H4 (cell line): Measurements from ENCODE around the gene THEM4. TPM values are rescaled to one million over a fixed set of nuclear protein-coding genes. Genes with fewer than 3 reads are reported as not detected.

Source experiments
- DNase-seq: peaks from one replicate; pipeline ENCODE4 v3.0.0-alpha.2; 2015; ENCODE audit warnings: low spot score
- total RNA-seq: library from RNA; depleted of rRNA; stranded (reverse); fragments of >200 nt; shearing (Covaris generic); gene quantifications from 2 replicates; pipeline ENCODE4 v1.2.3, GENCODE V29; 2014; rRNA removed

THEM4 gene
- total RNA-seq, 1 experiment from 2014 or later = 11.3 TPM

- no peak for DNase-seq
Observed at GRCh38 chr1:151838222-151839081, 70.9 kb downstream of the THEM4 start.

- DNase-seq = no peak
Observed at GRCh38 chr1:151837884-151838221, 71.5 kb downstream of the THEM4 start.

DNA sequence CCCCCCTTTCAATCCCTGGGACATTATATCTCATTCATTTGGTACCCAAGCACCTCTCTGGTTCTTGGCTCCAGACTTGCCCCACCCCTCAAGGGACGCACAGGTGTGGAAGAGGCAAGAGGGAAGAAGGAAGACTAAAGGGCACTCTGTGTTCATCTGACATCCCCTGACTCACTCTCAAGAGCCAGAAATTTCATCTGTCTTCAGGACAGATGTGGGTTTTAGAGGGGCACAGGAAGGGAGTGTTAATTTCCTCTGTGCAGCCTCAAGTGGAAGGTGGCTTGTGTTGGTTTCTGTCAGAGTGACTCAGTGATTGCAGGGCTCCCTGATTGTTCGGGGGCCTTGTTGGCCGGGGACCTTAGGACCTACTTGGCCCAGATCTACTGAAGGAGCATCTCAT, 72.1 kb downstream of the THEM4 start:
- DNase-seq = no peak

DNA sequence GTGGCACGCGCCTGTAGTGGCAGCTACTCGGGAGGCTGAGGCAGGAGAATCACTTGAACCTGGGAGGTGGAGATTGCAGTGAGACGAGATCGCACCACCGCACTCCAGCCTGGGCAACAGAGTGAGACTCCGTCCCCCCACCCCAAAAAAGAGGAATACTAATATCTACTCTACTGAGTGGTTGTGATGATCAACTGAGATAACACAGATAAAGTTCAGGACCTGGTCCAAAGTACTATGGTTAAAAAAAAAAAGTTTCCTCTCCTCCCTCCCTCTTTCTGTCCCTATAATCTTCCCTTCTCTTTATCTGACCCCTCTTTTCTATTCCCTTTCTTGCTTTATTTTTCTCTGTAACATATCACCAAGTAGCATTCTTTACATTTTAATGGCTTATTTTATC, 73.7 kb downstream of the THEM4 start:
- DNase-seq = no peak

GRCh38 chr1:151834239-151834638, 75.1 kb downstream of the THEM4 start:
- DNase-seq = no peak

- DNase-seq = no peak
Observed at GRCh38 chr1:151833172-151833900, 76.0 kb downstream of the THEM4 start.

DNA sequence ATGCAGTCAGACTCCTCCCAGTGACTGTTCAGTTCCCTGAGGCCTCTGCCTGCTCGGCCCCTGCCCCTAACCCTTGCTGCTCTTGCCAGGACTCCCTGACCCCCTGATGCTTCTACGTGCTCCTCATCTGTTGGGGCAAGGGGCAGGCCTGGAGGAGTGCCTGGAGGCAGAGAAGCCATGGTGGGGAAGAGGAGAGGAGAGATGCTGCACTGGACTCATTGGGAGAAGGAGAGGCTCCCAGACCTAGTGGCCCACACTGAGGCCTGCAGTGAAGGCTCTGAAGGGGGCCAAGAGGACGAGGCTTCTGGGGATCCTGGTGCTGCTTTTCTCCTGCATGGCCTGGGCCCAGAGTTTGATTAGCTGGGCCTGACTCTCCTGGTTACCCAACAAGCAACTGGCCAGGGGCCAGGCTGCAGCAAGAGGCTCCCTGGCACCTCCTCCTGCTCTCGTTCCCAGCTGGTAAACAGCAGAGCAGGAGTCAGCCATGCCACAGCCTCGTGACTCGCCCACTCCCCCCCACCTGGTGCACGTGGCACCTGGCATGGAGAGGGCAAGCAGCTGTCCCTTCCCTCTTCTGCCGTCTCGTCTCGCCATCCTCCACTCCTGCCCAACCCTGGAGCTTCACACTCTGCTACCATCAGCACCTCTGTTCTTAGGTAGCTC, 76.9 kb downstream of the THEM4 start:
- peak; percentile 81 for DNase-seq

DNA sequence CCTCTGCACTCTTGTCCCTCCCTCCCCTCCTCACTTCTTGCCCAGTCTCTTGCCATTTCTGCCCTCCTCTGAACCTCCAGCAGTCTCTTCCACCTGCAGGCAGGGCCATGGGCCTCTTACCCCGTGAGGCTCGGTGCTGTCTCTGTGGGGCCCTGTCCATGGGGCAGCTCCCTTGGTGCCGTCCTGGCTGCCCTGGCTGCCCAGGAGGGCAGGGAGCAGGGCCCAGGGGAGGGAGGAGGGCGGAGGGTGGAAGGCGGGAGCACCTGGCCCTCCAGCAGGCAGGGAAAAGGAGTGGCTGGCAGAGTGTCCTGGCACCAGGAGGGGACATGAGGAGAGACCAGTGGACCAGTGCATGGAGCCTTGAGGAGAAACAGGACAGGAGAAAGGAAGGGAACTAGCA, 77.7 kb downstream of the THEM4 start, which contains the start of gene RORC:
Gene RORC, minus strand, starts transcription at position 198 of the 400 bp plus-strand sequence. Its CDS starts 38 bp downstream, at position 160.
- no peak for DNase-seq

DNA sequence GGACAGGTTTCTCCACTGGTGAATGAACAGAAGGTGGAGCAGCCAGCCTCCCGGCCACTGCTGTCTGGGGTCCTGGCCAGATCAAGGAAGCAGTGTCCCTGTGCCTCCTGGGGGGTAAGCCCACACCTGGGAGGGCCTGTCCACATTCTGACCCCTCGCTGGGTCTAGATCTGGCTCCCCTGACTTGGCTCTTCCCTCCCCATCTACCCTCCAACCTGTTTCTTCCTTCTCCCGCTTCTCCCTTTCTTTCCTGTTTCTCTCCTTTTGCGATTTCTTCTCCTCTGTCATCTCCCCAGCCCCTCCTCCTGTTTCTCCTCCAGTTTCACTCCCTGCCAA, 78.1 kb downstream of the THEM4 start:
- DNase-seq = no peak

GRCh38 chr1:151830055-151830454, 79.3 kb downstream of the THEM4 start:
- no peak for DNase-seq

DNA sequence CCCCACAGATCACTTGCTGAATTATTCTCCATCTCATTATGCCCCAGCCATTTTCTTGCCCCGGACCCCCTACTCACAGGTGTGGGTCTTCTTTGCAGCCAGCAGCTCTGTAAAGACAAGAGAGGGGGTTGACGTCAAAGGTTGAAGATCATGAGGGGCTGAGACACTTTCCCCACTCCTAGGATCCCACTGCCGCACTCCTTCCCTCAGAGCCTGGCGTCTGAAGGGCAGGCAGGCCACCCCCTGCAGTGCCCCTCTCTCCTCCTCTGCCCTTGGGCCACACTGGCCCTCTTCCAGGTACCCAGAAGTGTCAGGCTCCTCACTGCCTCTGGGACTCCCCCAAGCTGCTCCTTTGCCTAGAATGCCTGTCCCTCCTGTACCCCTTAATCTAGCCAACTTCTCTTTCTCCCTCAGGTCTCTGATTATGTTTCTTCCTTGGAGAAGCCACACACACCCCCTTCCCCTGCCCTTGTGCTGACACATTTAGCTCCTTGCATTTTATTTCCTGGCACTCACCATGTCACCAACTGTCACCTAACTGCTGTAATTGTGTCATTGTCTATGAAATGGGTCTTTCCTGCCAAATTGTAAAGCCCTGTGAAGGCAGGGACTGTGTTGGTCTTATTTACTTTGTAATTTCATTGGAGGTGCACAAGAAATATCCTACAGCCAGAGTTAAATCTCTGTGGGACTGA, 79.8 kb downstream of the THEM4 start:
- no peak for DNase-seq

- peak; percentile 83 for DNase-seq
Observed at GRCh38 chr1:151828921-151829320, 80.4 kb downstream of the THEM4 start.

DNA sequence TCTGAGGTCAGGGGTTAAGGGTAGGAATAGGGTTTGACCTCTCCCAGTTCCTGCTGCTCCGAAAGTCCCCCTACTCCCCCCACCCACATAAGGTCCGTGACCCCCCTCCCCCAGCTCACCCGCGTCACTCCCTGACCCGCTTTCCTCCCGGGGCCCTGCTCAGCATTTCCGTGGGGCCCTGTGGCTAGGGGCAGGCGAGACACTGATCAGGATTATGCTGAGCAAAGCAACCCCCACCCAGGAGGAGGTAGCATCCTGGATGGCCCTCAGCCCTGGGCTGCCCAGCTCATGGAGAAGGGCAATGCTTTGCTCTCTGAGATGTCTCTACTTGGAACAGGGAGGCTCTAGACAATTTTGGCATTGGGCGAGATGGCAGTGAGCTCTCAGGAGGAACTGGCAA, 81.5 kb downstream of the THEM4 start:
- DNase-seq = no peak

DNA sequence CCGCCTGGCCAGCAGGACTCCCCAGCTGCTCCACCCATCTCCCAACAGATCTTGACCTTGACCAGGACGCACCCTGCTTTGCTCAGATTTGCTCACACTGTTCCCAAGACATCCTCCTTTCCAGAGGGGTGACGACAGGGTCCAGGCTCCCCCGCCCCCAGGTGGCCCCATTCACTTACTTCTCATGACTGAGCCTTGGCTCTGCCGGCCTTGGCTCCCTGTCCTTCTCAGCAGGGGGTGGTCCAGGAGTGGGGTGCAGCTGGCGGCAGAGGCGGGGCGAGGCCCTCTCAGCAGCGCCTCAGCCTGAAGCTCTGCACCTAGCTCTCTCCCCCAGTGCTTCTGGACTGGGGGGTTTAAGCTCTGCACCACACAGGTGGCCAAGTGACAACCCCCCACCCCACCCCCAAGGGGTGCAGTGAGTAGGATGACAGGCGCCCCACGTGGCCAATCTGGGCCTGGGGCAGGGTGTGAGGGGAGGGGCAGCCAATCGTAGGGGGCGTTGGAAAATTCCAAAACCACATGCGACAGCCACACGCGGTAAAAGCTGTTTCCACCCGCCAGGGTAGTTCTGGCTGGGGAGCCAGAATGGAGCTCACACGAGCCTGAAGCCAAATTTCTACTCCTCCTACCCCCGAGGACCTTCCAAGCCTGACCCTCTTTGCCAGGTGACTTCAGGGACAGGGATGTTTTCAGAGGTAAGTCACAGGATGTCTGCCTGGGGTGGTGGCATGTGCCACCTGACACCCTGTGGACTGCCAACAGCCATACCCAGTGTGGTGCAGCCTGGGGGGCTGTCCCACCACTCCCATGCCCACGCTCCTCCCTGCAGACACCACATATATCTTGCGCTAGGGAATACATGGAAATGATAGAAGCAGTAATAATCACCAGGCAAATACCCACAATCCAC, 83.3 kb downstream of the THEM4 start:
- DNase-seq = no peak

DNA sequence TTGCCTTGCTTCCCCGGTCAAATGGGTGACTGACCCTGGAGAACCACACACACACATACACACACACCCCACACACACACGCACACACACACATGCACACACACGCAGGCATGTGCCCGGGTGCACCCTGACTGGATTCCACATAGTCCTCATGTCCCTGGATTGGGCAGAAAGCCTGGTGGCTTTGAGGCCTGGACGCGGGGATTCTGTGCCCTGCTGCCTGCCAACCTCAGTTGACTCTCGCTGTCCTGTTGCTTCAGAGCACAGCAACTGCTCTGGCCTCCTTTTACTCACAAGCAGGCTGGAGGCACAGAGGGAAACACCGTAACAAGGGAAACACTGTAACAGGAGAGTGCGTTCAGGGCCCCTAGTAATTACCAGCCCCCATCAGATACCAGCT, 84.1 kb downstream of the THEM4 start:
- DNase-seq = no peak

Other genes with a start within 250 kb of the THEM4 start
- not detected in 2 replicates for gene CELF3, start 192.7 kb downstream of the THEM4 start, total RNA-seq
- gene RIIAD1, start 188.0 kb downstream of the THEM4 start, total RNA-seq = not detected in 2 replicates
- 74.8 and 88.5 TPM in 2 replicates for gene MRPL9, start 146.0 kb downstream of the THEM4 start, total RNA-seq
- 2.1 and 2.4 TPM in 2 replicates for gene TDRKH, start 119.0 kb downstream of the THEM4 start, total RNA-seq
- gene LINGO4, start 104.1 kb downstream of the THEM4 start, total RNA-seq = not detected in 2 replicates
- 0.60 and 1.2 TPM in 2 replicates for gene RORC, start 77.7 kb downstream of the THEM4 start, total RNA-seq
- not detected in 2 replicates for gene C2CD4D, start 69.7 kb downstream of the THEM4 start, total RNA-seq
- not detected in 2 replicates for gene THEM5, start 55.8 kb downstream of the THEM4 start, total RNA-seq
- gene S100A10, start 84.3 kb upstream of the THEM4 start, total RNA-seq = 58.6 and 87.8 TPM in 2 replicates
- 377 and 488 TPM in 2 replicates for gene S100A11, start 127.5 kb upstream of the THEM4 start, total RNA-seq
- gene TCHHL1, start 179.6 kb upstream of the THEM4 start, total RNA-seq = not detected in 2 replicates
- not detected in 2 replicates for gene TCHH, start 205.9 kb upstream of the THEM4 start, total RNA-seq
- not detected in 2 replicates for gene RPTN, start 249.7 kb upstream of the THEM4 start, total RNA-seq